Measurements from ENCODE around the gene EIF4ENIF1. TPM values are rescaled to one million over a fixed set of nuclear protein-coding genes. Genes with fewer than 3 reads are reported as not detected.

Gene EIF4ENIF1
- total RNA-seq, 1 donor from 2014 or later: 30.3 TPM

Other genes with a start within 250 kb of the EIF4ENIF1 start
- gene PIK3IP1, start 197.4 kb downstream of the EIF4ENIF1 start, total RNA-seq: 10.5 TPM
- gene PATZ1, start 143.5 kb downstream of the EIF4ENIF1 start, total RNA-seq: 11.9 TPM
- gene DRG1, start 90.2 kb downstream of the EIF4ENIF1 start, total RNA-seq: 48.3 TPM
- gene SFI1, start 6.7 kb upstream of the EIF4ENIF1 start, total RNA-seq: 8.6 TPM
- 20.2 TPM for gene PISD, start 172.4 kb upstream of the EIF4ENIF1 start, total RNA-seq

Data from cardiac septum (tissue), 1 donor.